ENCODE data around the gene CTDP1.

The CTDP1 gene

GRCh38 chr18:79772865-79773696, 93.5 kb downstream of the CTDP1 start:
- Histone ChIP-seq H3F3A (ENCODE audit: insufficient read depth, low read length) (no peaks in the 10 kb centered on the region), H3K4me2 (ENCODE audit: low read depth, low read length) (no peak overlapping the region), H3K79me2 (ENCODE audit: low read length) (no peaks in the 10 kb centered on the region), H4K20me1 (ENCODE audit: insufficient read depth, low read length) (no peaks in the 10 kb centered on the region), H3K4me3 (ENCODE audit: low read length) (no peak overlapping the region), H3K9me3 (replicated peaks; ENCODE audit: insufficient read depth, low read length) (no peaks in the 10 kb centered on the region), H3K27me3 (replicated peaks; ENCODE audit: insufficient read depth, low read length) (0 out of 2 replicates have a peak, but pooled peaks cover 2% of the 10 kb centered on the region), H2AFZ (ENCODE audit: low read length) (no peak overlapping the region), H3K9me2 (replicated peaks; ENCODE audit: insufficient read depth, low read length) (no peaks in the 10 kb centered on the region), H3K27ac (ENCODE audit: low read length) (no peak overlapping the region), H3K4me1 (ENCODE audit: low read length) (no peaks in the 10 kb centered on the region), H3K36me3 (replicated peaks; ENCODE audit: insufficient read depth, low read length) (no peaks in the 10 kb centered on the region), H3K9ac (ENCODE audit: low read length) (no peak overlapping the region)
- TF ChIP-seq EZH2 (optimal IDR thresholded peaks at IDR 0.05; ENCODE audit: low read depth, low read length) (no peak), EZH2phosphoT487 (IDR thresholded peaks at IDR 0.05; ENCODE audit: low read length) (no peak), CTCF (IDR thresholded peaks at IDR 0.05; ENCODE audit: low read length) (no peak)
- DNase-seq: no peak

- Histone ChIP-seq H3K4me3 (ENCODE audit: low read length) (no peak overlapping the region), H3K9me2 (replicated peaks; ENCODE audit: insufficient read depth, low read length) (no peaks in the 10 kb centered on the region), H3K9ac (ENCODE audit: low read length) (no peak overlapping the region), H3K4me1 (ENCODE audit: low read length) (no peaks in the 10 kb centered on the region), H3K79me2 (ENCODE audit: low read length) (no peaks in the 10 kb centered on the region), H4K20me1 (ENCODE audit: insufficient read depth, low read length) (no peaks in the 10 kb centered on the region), H3K27me3 (replicated peaks; ENCODE audit: insufficient read depth, low read length) (no peaks in the 10 kb centered on the region), H3K4me2 (ENCODE audit: low read depth, low read length) (no peak overlapping the region), H3K9me3 (replicated peaks; ENCODE audit: insufficient read depth, low read length) (no peaks in the 10 kb centered on the region), H3K27ac (ENCODE audit: low read length) (no peak overlapping the region), H3K36me3 (replicated peaks; ENCODE audit: insufficient read depth, low read length) (no peaks in the 10 kb centered on the region), H2AFZ (ENCODE audit: low read length) (no peak overlapping the region), H3F3A (ENCODE audit: insufficient read depth, low read length) (no peaks in the 10 kb centered on the region)
- TF ChIP-seq EZH2 (optimal IDR thresholded peaks at IDR 0.05; ENCODE audit: low read depth, low read length) (no peak), EZH2phosphoT487 (IDR thresholded peaks at IDR 0.05; ENCODE audit: low read length) (no peak), CTCF (IDR thresholded peaks at IDR 0.05; ENCODE audit: low read length) (no peak)
- DNase-seq: no peak
Measured at GRCh38 chr18:79774111-79774510, 94.5 kb downstream of the CTDP1 start.

- no peaks in the 10 kb centered on the region for H3K27me3 ChIP-seq (replicated peaks; ENCODE audit: insufficient read depth, low read length)
- no peaks in the 10 kb centered on the region for H3K79me2 ChIP-seq (ENCODE audit: low read length)
- no peaks in the 10 kb centered on the region for H3K4me1 ChIP-seq (ENCODE audit: low read length)
- H2AFZ ChIP-seq (ENCODE audit: low read length): no peak overlapping the region
- H3K4me3 ChIP-seq (ENCODE audit: low read length): no peak overlapping the region
- no peak overlapping the region for H3K4me2 ChIP-seq (ENCODE audit: low read depth, low read length)
- H4K20me1 ChIP-seq (ENCODE audit: insufficient read depth, low read length): no peaks in the 10 kb centered on the region
- H3K9me3 ChIP-seq (replicated peaks; ENCODE audit: insufficient read depth, low read length): no peaks in the 10 kb centered on the region
- DNase-seq: no peak
- no peaks in the 10 kb centered on the region for H3K36me3 ChIP-seq (replicated peaks; ENCODE audit: insufficient read depth, low read length)
- no peaks in the 10 kb centered on the region for H3F3A ChIP-seq (ENCODE audit: insufficient read depth, low read length)
- TF ChIP-seq EZH2 (optimal IDR thresholded peaks at IDR 0.05; ENCODE audit: low read depth, low read length): no peak
- no peak for TF ChIP-seq EZH2phosphoT487 (IDR thresholded peaks at IDR 0.05; ENCODE audit: low read length)
- no peak for TF ChIP-seq CTCF (IDR thresholded peaks at IDR 0.05; ENCODE audit: low read length)
- H3K9me2 ChIP-seq (replicated peaks; ENCODE audit: insufficient read depth, low read length): no peaks in the 10 kb centered on the region
- H3K27ac ChIP-seq (ENCODE audit: low read length): no peak overlapping the region
- no peak overlapping the region for H3K9ac ChIP-seq (ENCODE audit: low read length)
Measured at GRCh38 chr18:79775441-79776221, 96.0 kb downstream of the CTDP1 start.

Measured in MM.1S (cell line).